ENCODE data around the gene EXOG. TPM values are rescaled to one million over a fixed set of nuclear protein-coding genes. Genes with fewer than 3 reads are reported as not detected.

EXOG gene
- total RNA-seq, 1 donor from 2014 or later = 20.8 TPM

- DNase-seq = no peak
- intact Hi-C loops (cut with micrococcal nuclease) = loop anchor here (10.0 kb wide), 1 partner anchor 295 kb away; the partner anchor contains the start of gene OXSR1
- Mint-ChIP-seq H3K36me3 (ENCODE audit: low read depth) (no peaks in the 10 kb centered on the region), H3K4me1 (peaks cover 8% of the 10 kb centered on the region), H3K27ac (no peak overlapping the region), H3K4me3 (no peak overlapping the region), H3K27me3 (peaks cover 5% of the 10 kb centered on the region), H3K9me3 (no peaks in the 10 kb centered on the region)
Measured at GRCh38 chr3:38459499-38460048, 36.6 kb upstream of the EXOG start.

- H3K9me3 Mint-ChIP-seq = peaks cover 4% of the 10 kb centered on the region
- H3K27ac Mint-ChIP-seq = no peak overlapping the region
- intact Hi-C loops (cut with micrococcal nuclease) = no loop called here
- H3K36me3 Mint-ChIP-seq (ENCODE audit: low read depth) = peaks cover 3% of the 10 kb centered on the region
- peaks cover 3% of the 10 kb centered on the region for H3K27me3 Mint-ChIP-seq
- no peak for DNase-seq
- no peak overlapping the region for H3K4me3 Mint-ChIP-seq
- H3K4me1 Mint-ChIP-seq = peaks cover 7% of the 10 kb centered on the region
Measured at GRCh38 chr3:38460377-38461270, 35.5 kb upstream of the EXOG start.

GRCh38 chr3:38465588-38466154, 30.5 kb upstream of the EXOG start:
- Mint-ChIP-seq H3K27ac (no peak overlapping the region), H3K9me3 (peaks cover 29% of the 10 kb centered on the region), H3K4me1 (no peaks in the 10 kb centered on the region), H3K4me3 (no peak overlapping the region), H3K27me3 (no peaks in the 10 kb centered on the region), H3K36me3 (ENCODE audit: low read depth) (peaks cover 17% of the 10 kb centered on the region)
- no peak for DNase-seq
- intact Hi-C loops (cut with micrococcal nuclease) = no loop called here

GRCh38 chr3:38468765-38469164, 27.4 kb upstream of the EXOG start:
- Mint-ChIP-seq H3K4me1 (peaks cover 12% of the 10 kb centered on the region), H3K9me3 (peaks cover 31% of the 10 kb centered on the region), H3K27me3 (no peaks in the 10 kb centered on the region), H3K4me3 (no peak overlapping the region), H3K36me3 (ENCODE audit: low read depth) (peaks cover 17% of the 10 kb centered on the region), H3K27ac (no peak overlapping the region)
- no peak for DNase-seq
- intact Hi-C loops (cut with micrococcal nuclease) = no loop called here

GRCh38 chr3:38469852-38470251, 26.3 kb upstream of the EXOG start:
- no peak overlapping the region for H3K27ac Mint-ChIP-seq
- DNase-seq = no peak
- intact Hi-C loops (cut with micrococcal nuclease) = no loop called here
- H3K9me3 Mint-ChIP-seq = peaks cover 31% of the 10 kb centered on the region
- H3K36me3 Mint-ChIP-seq (ENCODE audit: low read depth) = peaks cover 17% of the 10 kb centered on the region
- no peak overlapping the region for H3K4me3 Mint-ChIP-seq
- peaks cover 12% of the 10 kb centered on the region for H3K4me1 Mint-ChIP-seq
- H3K27me3 Mint-ChIP-seq = no peaks in the 10 kb centered on the region

GRCh38 chr3:38471260-38471857, 24.8 kb upstream of the EXOG start:
- Mint-ChIP-seq H3K9me3 (peaks cover 22% of the 10 kb centered on the region), H3K4me1 (peaks cover 12% of the 10 kb centered on the region), H3K27me3 (no peaks in the 10 kb centered on the region), H3K27ac (no peak overlapping the region), H3K4me3 (no peak overlapping the region), H3K36me3 (ENCODE audit: low read depth) (peaks cover 13% of the 10 kb centered on the region)
- no peak for DNase-seq
- intact Hi-C loops (cut with micrococcal nuclease) = no loop called here

GRCh38 chr3:38472342-38472741, 23.8 kb upstream of the EXOG start:
- intact Hi-C loops (cut with micrococcal nuclease) = no loop called here
- peaks cover 22% of the 10 kb centered on the region for H3K9me3 Mint-ChIP-seq
- H3K4me3 Mint-ChIP-seq = no peak overlapping the region
- H3K4me1 Mint-ChIP-seq = peaks cover 12% of the 10 kb centered on the region
- H3K27me3 Mint-ChIP-seq = no peaks in the 10 kb centered on the region
- peaks cover 13% of the 10 kb centered on the region for H3K36me3 Mint-ChIP-seq (ENCODE audit: low read depth)
- H3K27ac Mint-ChIP-seq = no peak overlapping the region
- DNase-seq = no peak

- peaks cover 21% of the 10 kb centered on the region for H3K9me3 Mint-ChIP-seq
- intact Hi-C loops (cut with micrococcal nuclease) = no loop called here
- H3K4me3 Mint-ChIP-seq = no peak overlapping the region
- DNase-seq = no peak
- H3K4me1 Mint-ChIP-seq = peaks cover 12% of the 10 kb centered on the region
- H3K36me3 Mint-ChIP-seq (ENCODE audit: low read depth) = peaks cover 13% of the 10 kb centered on the region
- no peak overlapping the region for H3K27ac Mint-ChIP-seq
- H3K27me3 Mint-ChIP-seq = no peaks in the 10 kb centered on the region
Measured at GRCh38 chr3:38473229-38473628, 22.9 kb upstream of the EXOG start.

- no peaks in the 10 kb centered on the region for H3K27me3 Mint-ChIP-seq
Measured at GRCh38 chr3:38474928-38475605, 21.1 kb upstream of the EXOG start.

GRCh38 chr3:38475716-38476115, 20.4 kb upstream of the EXOG start:
- Mint-ChIP-seq H3K4me3 (no peak overlapping the region), H3K27me3 (no peaks in the 10 kb centered on the region), H3K27ac (no peak overlapping the region), H3K36me3 (ENCODE audit: low read depth) (peaks cover 3% of the 10 kb centered on the region), H3K9me3 (peaks cover 1% of the 10 kb centered on the region), H3K4me1 (peaks cover 12% of the 10 kb centered on the region)
- no peak for DNase-seq
- intact Hi-C loops (cut with micrococcal nuclease) = no loop called here

More at GRCh38 chr3:38474928-38475605, 21.1 kb upstream of the EXOG start:
- H3K4me3 Mint-ChIP-seq = no peak overlapping the region
- peaks cover 8% of the 10 kb centered on the region for H3K9me3 Mint-ChIP-seq
- H3K36me3 Mint-ChIP-seq (ENCODE audit: low read depth) = peaks cover 3% of the 10 kb centered on the region
- H3K4me1 Mint-ChIP-seq = peaks cover 12% of the 10 kb centered on the region
- intact Hi-C loops (cut with micrococcal nuclease) = no loop called here
- DNase-seq = no peak
- no peak overlapping the region for H3K27ac Mint-ChIP-seq

- no peak overlapping the region for H3K4me3 Mint-ChIP-seq
- peaks cover 11% of the 10 kb centered on the region for H3K4me1 Mint-ChIP-seq
- H3K27me3 Mint-ChIP-seq = no peaks in the 10 kb centered on the region
- H3K36me3 Mint-ChIP-seq (ENCODE audit: low read depth) = peaks cover 5% of the 10 kb centered on the region
- no peaks in the 10 kb centered on the region for H3K9me3 Mint-ChIP-seq
- DNase-seq = no peak
- no peak overlapping the region for H3K27ac Mint-ChIP-seq
- intact Hi-C loops (cut with micrococcal nuclease) = no loop called here
Measured at GRCh38 chr3:38476157-38476756, 19.9 kb upstream of the EXOG start.

- Mint-ChIP-seq H3K27me3 (no peaks in the 10 kb centered on the region), H3K4me1 (peaks cover 10% of the 10 kb centered on the region)
- intact Hi-C loops (cut with micrococcal nuclease) = no loop called here
Measured at GRCh38 chr3:38477057-38477820, 18.9 kb upstream of the EXOG start.

More at GRCh38 chr3:38477057-38477820, 18.9 kb upstream of the EXOG start:
- no peak for DNase-seq
- Mint-ChIP-seq H3K27ac (no peak overlapping the region), H3K9me3 (no peaks in the 10 kb centered on the region), H3K4me3 (no peak overlapping the region), H3K36me3 (ENCODE audit: low read depth) (peaks cover 10% of the 10 kb centered on the region)
